ENCODE results near the gene ZBTB21. TPM values are rescaled to one million over a fixed set of nuclear protein-coding genes. Genes with fewer than 3 reads are reported as not detected.
A peak's percentile ranks its signal among the peaks of the same experiment; 100 is the strongest.

Gene ZBTB21
- total RNA-seq, 3 donors from 2014 or later: 15.2 to 18.1 (median 16.1) TPM

DNA sequence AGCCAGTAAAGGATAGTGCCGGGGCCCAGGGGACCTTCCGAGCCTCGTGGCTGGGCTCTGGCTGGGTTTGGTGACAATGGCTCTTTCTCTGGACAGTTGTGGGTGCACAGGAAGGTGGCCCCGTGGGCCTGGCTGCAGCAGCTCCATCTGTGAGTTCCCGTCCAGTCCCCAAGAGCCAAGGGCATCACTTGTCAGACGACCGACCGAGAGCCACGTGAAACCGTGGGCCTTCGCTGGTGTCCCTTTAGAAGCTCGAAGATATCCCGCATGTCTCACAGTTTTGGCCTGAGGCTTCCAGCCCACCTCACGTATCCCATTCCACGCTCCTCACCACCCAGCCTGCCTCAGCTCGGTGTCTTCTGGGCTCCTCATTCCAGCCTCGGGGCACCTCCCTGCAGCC, 33.8 kb upstream of the ZBTB21 start:
- H3K4me3 ChIP-seq: no peak overlapping the region
- no peaks in the 10 kb centered on the region for H3K27me3 ChIP-seq
- H3K9me3 ChIP-seq: no peaks in the 10 kb centered on the region
- H3K4me1 ChIP-seq: no peaks in the 10 kb centered on the region
- no peaks in the 10 kb centered on the region for H3K36me3 ChIP-seq
- no peak overlapping the region for H3K27ac ChIP-seq
- TF ChIP-seq, protein P1, sequence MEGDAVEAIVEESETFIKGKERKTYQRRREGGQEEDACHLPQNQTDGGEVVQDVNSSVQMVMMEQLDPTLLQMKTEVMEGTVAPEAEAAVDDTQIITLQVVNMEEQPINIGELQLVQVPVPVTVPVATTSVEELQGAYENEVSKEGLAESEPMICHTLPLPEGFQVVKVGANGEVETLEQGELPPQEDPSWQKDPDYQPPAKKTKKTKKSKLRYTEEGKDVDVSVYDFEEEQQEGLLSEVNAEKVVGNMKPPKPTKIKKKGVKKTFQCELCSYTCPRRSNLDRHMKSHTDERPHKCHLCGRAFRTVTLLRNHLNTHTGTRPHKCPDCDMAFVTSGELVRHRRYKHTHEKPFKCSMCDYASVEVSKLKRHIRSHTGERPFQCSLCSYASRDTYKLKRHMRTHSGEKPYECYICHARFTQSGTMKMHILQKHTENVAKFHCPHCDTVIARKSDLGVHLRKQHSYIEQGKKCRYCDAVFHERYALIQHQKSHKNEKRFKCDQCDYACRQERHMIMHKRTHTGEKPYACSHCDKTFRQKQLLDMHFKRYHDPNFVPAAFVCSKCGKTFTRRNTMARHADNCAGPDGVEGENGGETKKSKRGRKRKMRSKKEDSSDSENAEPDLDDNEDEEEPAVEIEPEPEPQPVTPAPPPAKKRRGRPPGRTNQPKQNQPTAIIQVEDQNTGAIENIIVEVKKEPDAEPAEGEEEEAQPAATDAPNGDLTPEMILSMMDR (IDR thresholded peaks at IDR 0.05): no peak
- TF ChIP-seq POLR2A (IDR thresholded peaks at IDR 0.05): no peak
- no peak for TF ChIP-seq POLR2AphosphoS5 (IDR thresholded peaks at IDR 0.05)
- intact Hi-C loops (cut with DNase I; ENCODE audit: low total_unique reads): no loop called here
- DNase-seq (ENCODE audit: low spot score in 2 of 2): no peak

DNA sequence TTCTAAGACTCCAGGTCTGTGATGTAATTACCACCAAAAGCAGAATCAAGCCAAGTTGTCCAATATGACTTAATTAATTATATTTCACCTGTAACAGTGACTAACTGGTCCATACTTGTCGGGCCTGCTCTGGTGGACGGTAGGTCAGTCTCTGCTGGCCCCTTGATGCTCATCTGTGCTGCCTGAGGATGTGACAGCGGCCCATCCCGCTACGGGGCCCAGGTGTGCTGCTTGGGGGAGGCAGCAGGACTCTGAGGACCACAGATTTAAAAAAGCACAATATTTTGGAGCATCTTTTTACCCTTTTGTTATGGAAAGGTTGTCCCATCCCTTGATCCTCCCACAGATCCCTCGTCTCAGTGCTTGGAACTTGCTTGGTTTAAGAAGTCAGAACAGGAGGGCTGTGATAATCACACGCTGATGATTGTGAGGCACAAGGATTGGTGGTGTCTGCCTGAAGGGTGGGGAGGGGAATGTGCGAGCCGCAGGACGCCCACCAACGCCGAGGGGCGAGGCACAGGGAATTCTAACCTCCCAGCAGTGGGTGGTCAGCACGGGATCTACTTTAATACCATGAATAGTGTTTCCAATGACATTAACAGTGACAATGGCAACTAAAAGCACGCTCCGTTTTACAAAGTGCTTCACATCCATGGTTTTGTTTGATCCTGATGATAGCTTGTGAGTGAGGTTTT, 33.2 kb upstream of the ZBTB21 start:
- no peak overlapping the region for H3K27ac ChIP-seq
- no peaks in the 10 kb centered on the region for H3K4me1 ChIP-seq
- TF ChIP-seq POLR2A (IDR thresholded peaks at IDR 0.05): no peak
- TF ChIP-seq, protein P1 (IDR thresholded peaks at IDR 0.05): no peak
- TF ChIP-seq POLR2AphosphoS5 (IDR thresholded peaks at IDR 0.05): no peak
- DNase-seq (ENCODE audit: low spot score in 2 of 2): no peak
- no peaks in the 10 kb centered on the region for H3K27me3 ChIP-seq
- H3K36me3 ChIP-seq: no peaks in the 10 kb centered on the region
- intact Hi-C loops (cut with DNase I; ENCODE audit: low total_unique reads): no loop called here
- no peak overlapping the region for H3K4me3 ChIP-seq
- no peaks in the 10 kb centered on the region for H3K9me3 ChIP-seq

GRCh38 chr21:42042651-42043050, 32.5 kb upstream of the ZBTB21 start:
- intact Hi-C loops (cut with DNase I; ENCODE audit: low total_unique reads): no loop called here
- no peak for DNase-seq (ENCODE audit: low spot score in 2 of 2)
- no peak for TF ChIP-seq POLR2A (IDR thresholded peaks at IDR 0.05)
- TF ChIP-seq POLR2AphosphoS5 (IDR thresholded peaks at IDR 0.05): no peak
- TF ChIP-seq, protein P1 (IDR thresholded peaks at IDR 0.05): no peak
- Histone ChIP-seq H3K4me3 (no peak overlapping the region), H3K4me1 (no peaks in the 10 kb centered on the region), H3K36me3 (no peaks in the 10 kb centered on the region), H3K27ac (no peak overlapping the region), H3K27me3 (no peaks in the 10 kb centered on the region), H3K9me3 (no peaks in the 10 kb centered on the region)

DNA sequence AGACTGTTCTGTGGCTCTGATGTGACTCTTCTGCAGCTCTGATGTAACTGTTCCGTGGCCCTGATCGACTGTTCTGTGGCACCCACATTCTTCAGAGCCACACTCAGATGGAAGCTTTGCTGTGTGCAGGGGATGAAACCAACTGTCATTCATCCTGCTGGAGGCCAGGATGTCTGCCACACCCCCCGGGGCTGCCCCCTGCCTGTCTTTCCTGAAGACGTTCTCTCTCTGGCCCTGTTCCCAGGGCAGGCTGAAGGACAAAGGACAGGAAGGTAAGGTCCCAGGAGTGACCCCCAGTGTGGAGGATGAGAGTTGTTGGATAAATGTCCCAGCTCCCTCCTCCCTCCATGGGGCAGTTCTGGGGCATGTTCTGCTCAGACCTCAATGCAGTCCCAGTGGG, 31.6 kb upstream of the ZBTB21 start:
- H3K9me3 ChIP-seq: no peaks in the 10 kb centered on the region
- no peak overlapping the region for H3K4me3 ChIP-seq
- H3K36me3 ChIP-seq: no peaks in the 10 kb centered on the region
- no peak overlapping the region for H3K27ac ChIP-seq
- no peaks in the 10 kb centered on the region for H3K27me3 ChIP-seq
- TF ChIP-seq POLR2A (IDR thresholded peaks at IDR 0.05): no peak
- TF ChIP-seq, protein P1 (IDR thresholded peaks at IDR 0.05): no peak
- TF ChIP-seq POLR2AphosphoS5 (IDR thresholded peaks at IDR 0.05): no peak
- intact Hi-C loops (cut with DNase I; ENCODE audit: low total_unique reads): no loop called here
- no peaks in the 10 kb centered on the region for H3K4me1 ChIP-seq
- no peak for DNase-seq (ENCODE audit: low spot score in 2 of 2)

- Histone ChIP-seq H3K27me3 (no peaks in the 10 kb centered on the region), H3K36me3 (no peaks in the 10 kb centered on the region), H3K4me3 (no peak overlapping the region), H3K4me1 (no peaks in the 10 kb centered on the region), H3K9me3 (no peaks in the 10 kb centered on the region), H3K27ac (peak overlapping the region; percentile 66 to 81)
- DNase-seq (ENCODE audit: low spot score in 2 of 2): no peak
- TF ChIP-seq POLR2AphosphoS5 (IDR thresholded peaks at IDR 0.05) (no peak), POLR2A (IDR thresholded peaks at IDR 0.05) (no peak)
- TF ChIP-seq, protein P1 (IDR thresholded peaks at IDR 0.05): no peak
- intact Hi-C loops (cut with DNase I; ENCODE audit: low total_unique reads): no loop called here
Observed at GRCh38 chr21:42041246-42041645, 31.1 kb upstream of the ZBTB21 start.
